Measurements from ENCODE around the gene LRRC4C. TPM values are rescaled to one million over a fixed set of nuclear protein-coding genes. Genes with fewer than 3 reads are reported as not detected.

LRRC4C gene
- total and polyA plus RNA-seq, 4 donors: 0.10 to 0.93 (median 0.30) TPM

- H3K9ac ChIP-seq (ENCODE audit: low read depth in 1 of 2, low read length in 2 of 2): no peak overlapping the region
- no peak overlapping the region for H3K4me3 ChIP-seq (ENCODE audit: low read depth in 1 of 3, low read length in 3 of 3)
- no peak for DNase-seq (ENCODE audit: low spot score)
- no peaks in the 10 kb centered on the region for H3K36me3 ChIP-seq (ENCODE audit: control insufficient read depth in 4 of 4, insufficient read depth in 3 of 4, low read depth in 1 of 4, low read length in 3 of 4)
- WGBS: 70% methylated on average over 5 of the region's 5 CpGs
- H3K27me3 ChIP-seq (ENCODE audit: control insufficient read depth in 4 of 4, insufficient read depth in 4 of 4, low read length in 3 of 4): peaks cover 0 to 2% (median 0%) of the 10 kb centered on the region in 4 donors
- H3K27ac ChIP-seq (ENCODE audit: low read depth in 1 of 2, low read length in 2 of 2): no peak overlapping the region
- TF ChIP-seq EGR1 (IDR thresholded peaks at IDR 0.05; ENCODE audit: low read depth in 2 of 2) (no peak), ATF3 (IDR thresholded peaks at IDR 0.05) (no peak), YY1 (IDR thresholded peaks at IDR 0.05) (no peak), FOXA1 (IDR thresholded peaks at IDR 0.05) (no peak), SP1 (IDR thresholded peaks at IDR 0.05) (no peak), GABPA (IDR thresholded peaks at IDR 0.05 in 1 of 2, conservative IDR thresholded peaks at IDR 0.05 in 1 of 2) (no peak), NR2F2 (IDR thresholded peaks at IDR 0.05) (no peak), HNF4A (conservative IDR thresholded peaks at IDR 0.05) (no peak), RXRA (IDR thresholded peaks at IDR 0.05) (no peak), REST (IDR thresholded peaks at IDR 0.05) (no peak), FOXA2 (IDR thresholded peaks at IDR 0.05) (no peak), HNF4G (IDR thresholded peaks at IDR 0.05) (no peak)
- TF ChIP-seq, protein P1, sequence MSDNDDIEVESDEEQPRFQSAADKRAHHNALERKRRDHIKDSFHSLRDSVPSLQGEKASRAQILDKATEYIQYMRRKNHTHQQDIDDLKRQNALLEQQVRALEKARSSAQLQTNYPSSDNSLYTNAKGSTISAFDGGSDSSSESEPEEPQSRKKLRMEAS (IDR thresholded peaks at IDR 0.05): no peak
- TF ChIP-seq, protein P2, sequence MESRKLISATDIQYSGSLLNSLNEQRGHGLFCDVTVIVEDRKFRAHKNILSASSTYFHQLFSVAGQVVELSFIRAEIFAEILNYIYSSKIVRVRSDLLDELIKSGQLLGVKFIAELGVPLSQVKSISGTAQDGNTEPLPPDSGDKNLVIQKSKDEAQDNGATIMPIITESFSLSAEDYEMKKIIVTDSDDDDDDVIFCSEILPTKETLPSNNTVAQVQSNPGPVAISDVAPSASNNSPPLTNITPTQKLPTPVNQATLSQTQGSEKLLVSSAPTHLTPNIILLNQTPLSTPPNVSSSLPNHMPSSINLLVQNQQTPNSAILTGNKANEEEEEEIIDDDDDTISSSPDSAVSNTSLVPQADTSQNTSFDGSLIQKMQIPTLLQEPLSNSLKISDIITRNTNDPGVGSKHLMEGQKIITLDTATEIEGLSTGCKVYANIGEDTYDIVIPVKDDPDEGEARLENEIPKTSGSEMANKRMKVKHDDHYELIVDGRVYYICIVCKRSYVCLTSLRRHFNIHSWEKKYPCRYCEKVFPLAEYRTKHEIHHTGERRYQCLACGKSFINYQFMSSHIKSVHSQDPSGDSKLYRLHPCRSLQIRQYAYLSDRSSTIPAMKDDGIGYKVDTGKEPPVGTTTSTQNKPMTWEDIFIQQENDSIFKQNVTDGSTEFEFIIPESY (IDR thresholded peaks at IDR 0.05): no peak
- TF ChIP-seq, protein P3, sequence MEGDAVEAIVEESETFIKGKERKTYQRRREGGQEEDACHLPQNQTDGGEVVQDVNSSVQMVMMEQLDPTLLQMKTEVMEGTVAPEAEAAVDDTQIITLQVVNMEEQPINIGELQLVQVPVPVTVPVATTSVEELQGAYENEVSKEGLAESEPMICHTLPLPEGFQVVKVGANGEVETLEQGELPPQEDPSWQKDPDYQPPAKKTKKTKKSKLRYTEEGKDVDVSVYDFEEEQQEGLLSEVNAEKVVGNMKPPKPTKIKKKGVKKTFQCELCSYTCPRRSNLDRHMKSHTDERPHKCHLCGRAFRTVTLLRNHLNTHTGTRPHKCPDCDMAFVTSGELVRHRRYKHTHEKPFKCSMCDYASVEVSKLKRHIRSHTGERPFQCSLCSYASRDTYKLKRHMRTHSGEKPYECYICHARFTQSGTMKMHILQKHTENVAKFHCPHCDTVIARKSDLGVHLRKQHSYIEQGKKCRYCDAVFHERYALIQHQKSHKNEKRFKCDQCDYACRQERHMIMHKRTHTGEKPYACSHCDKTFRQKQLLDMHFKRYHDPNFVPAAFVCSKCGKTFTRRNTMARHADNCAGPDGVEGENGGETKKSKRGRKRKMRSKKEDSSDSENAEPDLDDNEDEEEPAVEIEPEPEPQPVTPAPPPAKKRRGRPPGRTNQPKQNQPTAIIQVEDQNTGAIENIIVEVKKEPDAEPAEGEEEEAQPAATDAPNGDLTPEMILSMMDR (IDR thresholded peaks at IDR 0.05; ENCODE audit: low read depth, low read length, missing input control): no peak
- H3K4me1 ChIP-seq (ENCODE audit: control insufficient read depth in 4 of 4, insufficient read depth in 4 of 4, low read length in 3 of 4): no peaks in the 10 kb centered on the region
- no peaks in the 10 kb centered on the region for H3K9me3 ChIP-seq (ENCODE audit: control insufficient read depth in 4 of 4, low read length in 3 of 4)
Observed at GRCh38 chr11:41247621-41248020, 211.8 kb downstream of the LRRC4C start.

GRCh38 chr11:41246399-41246745, 213.1 kb downstream of the LRRC4C start:
- DNase-seq (ENCODE audit: low spot score): no peak
- no peaks in the 10 kb centered on the region for H3K36me3 ChIP-seq (ENCODE audit: control insufficient read depth in 4 of 4, insufficient read depth in 3 of 4, low read depth in 1 of 4, low read length in 3 of 4)
- no peak overlapping the region for H3K4me3 ChIP-seq (ENCODE audit: low read depth in 1 of 3, low read length in 3 of 3)
- peaks cover 0 to 2% (median 0%) of the 10 kb centered on the region in 4 donors for H3K27me3 ChIP-seq (ENCODE audit: control insufficient read depth in 4 of 4, insufficient read depth in 4 of 4, low read length in 3 of 4)
- 87% methylated on average over 5 of the region's 5 CpGs for WGBS
- no peak overlapping the region for H3K27ac ChIP-seq (ENCODE audit: low read depth in 1 of 2, low read length in 2 of 2)
- H3K9ac ChIP-seq (ENCODE audit: low read depth in 1 of 2, low read length in 2 of 2): no peak overlapping the region
- no peaks in the 10 kb centered on the region for H3K4me1 ChIP-seq (ENCODE audit: control insufficient read depth in 4 of 4, insufficient read depth in 4 of 4, low read length in 3 of 4)
- H3K9me3 ChIP-seq (ENCODE audit: control insufficient read depth in 4 of 4, low read length in 3 of 4): no peaks in the 10 kb centered on the region
- no peak for TF ChIP-seq RXRA (IDR thresholded peaks at IDR 0.05)
- TF ChIP-seq, protein P3 (IDR thresholded peaks at IDR 0.05; ENCODE audit: low read depth, low read length, missing input control): no peak
- no peak for TF ChIP-seq FOXA1 (IDR thresholded peaks at IDR 0.05)
- TF ChIP-seq REST (IDR thresholded peaks at IDR 0.05): no peak
- TF ChIP-seq ATF3 (IDR thresholded peaks at IDR 0.05): no peak
- TF ChIP-seq TAF1 (conservative IDR thresholded peaks at IDR 0.05): no peak
- TF ChIP-seq NR2F2 (IDR thresholded peaks at IDR 0.05): no peak

Measured in liver (tissue), 9 donors.